ENCODE measurements around the gene VIT. TPM values are rescaled to one million over a fixed set of nuclear protein-coding genes. Genes with fewer than 3 reads are reported as not detected.
A peak's percentile ranks its signal among the peaks of the same experiment; 100 is the strongest.

Gene VIT
- total RNA-seq, 1 experiment from 2014 or later: not detected

GRCh38 chr2:36780231-36780839 lies 83.8 kb downstream of the VIT start:
- no peaks in the 10 kb centered on the region for H3K36me3 ChIP-seq (ENCODE audit: insufficient read depth, low read length)
- H2AFZ ChIP-seq (ENCODE audit: low read length): no peak overlapping the region
- no peaks in the 10 kb centered on the region for H3K27me3 ChIP-seq (ENCODE audit: low read length)
- DNase-seq: peak; percentile 79
- no peaks in the 10 kb centered on the region for H3K79me2 ChIP-seq (ENCODE audit: low read length)
- no peak overlapping the region for H3K4me3 ChIP-seq (ENCODE audit: low read length)
- peaks cover 6% of the 10 kb centered on the region for H3K4me1 ChIP-seq (ENCODE audit: low read length)
- H3K27ac ChIP-seq (ENCODE audit: low read length): no peak overlapping the region
- no peaks in the 10 kb centered on the region for H3K9me2 ChIP-seq (replicated peaks; ENCODE audit: insufficient read depth, low read length)
- no peak overlapping the region for H3K9ac ChIP-seq (ENCODE audit: low read length)
- no peak overlapping the region for H3K4me2 ChIP-seq (ENCODE audit: low read depth, low read length, poor library complexity, severe bottlenecking)
- no peaks in the 10 kb centered on the region for H4K20me1 ChIP-seq (ENCODE audit: insufficient read depth, low read depth, low read length)
- H3K9me3 ChIP-seq (ENCODE audit: low read length): no peaks in the 10 kb centered on the region

- no peak overlapping the region for H3K4me3 ChIP-seq (ENCODE audit: low read length)
- H3K4me2 ChIP-seq (ENCODE audit: low read depth, low read length, poor library complexity, severe bottlenecking): no peak overlapping the region
- no peaks in the 10 kb centered on the region for H4K20me1 ChIP-seq (ENCODE audit: insufficient read depth, low read depth, low read length)
- H3K9me2 ChIP-seq (replicated peaks; ENCODE audit: insufficient read depth, low read length): no peaks in the 10 kb centered on the region
- 0 out of 2 replicates have a peak, but pooled peaks cover 3% of the 10 kb centered on the region for H3K4me1 ChIP-seq (ENCODE audit: low read length)
- no peaks in the 10 kb centered on the region for H3K36me3 ChIP-seq (ENCODE audit: insufficient read depth, low read length)
- H3K27ac ChIP-seq (ENCODE audit: low read length): no peak overlapping the region
- H2AFZ ChIP-seq (ENCODE audit: low read length): no peak overlapping the region
- H3K79me2 ChIP-seq (ENCODE audit: low read length): no peaks in the 10 kb centered on the region
- no peaks in the 10 kb centered on the region for H3K27me3 ChIP-seq (ENCODE audit: low read length)
- no peaks in the 10 kb centered on the region for H3K9me3 ChIP-seq (ENCODE audit: low read length)
- no peak for DNase-seq
- H3K9ac ChIP-seq (ENCODE audit: low read length): no peak overlapping the region
These were observed 85.6 kb downstream of the VIT start for GRCh38 chr2:36781907-36782720.

- Histone ChIP-seq H3K9me2 (replicated peaks; ENCODE audit: insufficient read depth, low read length) (no peaks in the 10 kb centered on the region), H4K20me1 (ENCODE audit: insufficient read depth, low read depth, low read length) (no peaks in the 10 kb centered on the region), H3K36me3 (ENCODE audit: insufficient read depth, low read length) (no peaks in the 10 kb centered on the region), H3K4me1 (ENCODE audit: low read length) (0 out of 2 replicates have a peak, but pooled peaks cover 3% of the 10 kb centered on the region), H3K9ac (ENCODE audit: low read length) (no peak overlapping the region), H3K9me3 (ENCODE audit: low read length) (no peaks in the 10 kb centered on the region), H3K27ac (ENCODE audit: low read length) (no peak overlapping the region), H3K4me2 (ENCODE audit: low read depth, low read length, poor library complexity, severe bottlenecking) (no peak overlapping the region), H3K79me2 (ENCODE audit: low read length) (no peaks in the 10 kb centered on the region), H2AFZ (ENCODE audit: low read length) (no peak overlapping the region), H3K27me3 (ENCODE audit: low read length) (no peaks in the 10 kb centered on the region), H3K4me3 (ENCODE audit: low read length) (no peak overlapping the region)
- DNase-seq: no peak
These were observed 86.7 kb downstream of the VIT start for GRCh38 chr2:36783246-36783645.

GRCh38 chr2:36785179-36785795 lies 88.8 kb downstream of the VIT start:
- no peak overlapping the region for H3K4me2 ChIP-seq (ENCODE audit: low read depth, low read length, poor library complexity, severe bottlenecking)
- no peaks in the 10 kb centered on the region for H3K36me3 ChIP-seq (ENCODE audit: insufficient read depth, low read length)
- no peaks in the 10 kb centered on the region for H4K20me1 ChIP-seq (ENCODE audit: insufficient read depth, low read depth, low read length)
- 0 out of 2 replicates have a peak, but pooled peaks cover 2% of the 10 kb centered on the region for H3K4me1 ChIP-seq (ENCODE audit: low read length)
- H3K27me3 ChIP-seq (ENCODE audit: low read length): no peaks in the 10 kb centered on the region
- DNase-seq: peak; percentile 86
- H3K9me2 ChIP-seq (replicated peaks; ENCODE audit: insufficient read depth, low read length): no peaks in the 10 kb centered on the region
- H3K9me3 ChIP-seq (ENCODE audit: low read length): no peaks in the 10 kb centered on the region
- no peak overlapping the region for H3K9ac ChIP-seq (ENCODE audit: low read length)
- no peak overlapping the region for H3K27ac ChIP-seq (ENCODE audit: low read length)
- H3K4me3 ChIP-seq (ENCODE audit: low read length): no peak overlapping the region
- no peaks in the 10 kb centered on the region for H3K79me2 ChIP-seq (ENCODE audit: low read length)
- no peak overlapping the region for H2AFZ ChIP-seq (ENCODE audit: low read length)

- H3K4me3 ChIP-seq (ENCODE audit: low read length): no peak overlapping the region
- H3K4me2 ChIP-seq (ENCODE audit: low read depth, low read length, poor library complexity, severe bottlenecking): no peak overlapping the region
These were observed 92.8 kb downstream of the VIT start for GRCh38 chr2:36789181-36789804.

DNA sequence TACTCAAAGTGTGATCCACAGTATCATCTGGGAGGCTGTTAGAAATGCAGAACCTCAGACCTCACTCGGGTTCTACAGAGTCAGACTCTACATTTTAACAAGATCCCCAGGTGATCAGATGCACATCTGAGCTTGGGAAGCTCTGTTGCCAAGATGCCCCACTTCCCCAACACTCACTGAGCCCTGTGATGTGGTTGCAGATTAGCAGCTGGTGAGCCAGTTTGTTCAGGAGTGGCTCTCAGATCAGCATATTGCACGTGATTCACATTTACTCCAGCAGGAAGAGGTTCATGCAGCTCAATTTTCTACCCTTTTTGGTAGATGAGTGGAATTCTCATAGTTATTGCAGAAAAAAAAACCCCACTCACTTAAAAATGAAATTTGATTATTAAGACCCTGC lies 96.4 kb downstream of the VIT start:
- no peak overlapping the region for H3K4me3 ChIP-seq (ENCODE audit: low read length)
- no peaks in the 10 kb centered on the region for H3K27me3 ChIP-seq (ENCODE audit: low read length)
- no peak for DNase-seq
- H3K27ac ChIP-seq (ENCODE audit: low read length): no peak overlapping the region
- H2AFZ ChIP-seq (ENCODE audit: low read length): no peak overlapping the region
- H3K9me3 ChIP-seq (ENCODE audit: low read length): no peaks in the 10 kb centered on the region
- H4K20me1 ChIP-seq (ENCODE audit: insufficient read depth, low read depth, low read length): no peaks in the 10 kb centered on the region
- H3K4me1 ChIP-seq (ENCODE audit: low read length): no peaks in the 10 kb centered on the region
- H3K36me3 ChIP-seq (ENCODE audit: insufficient read depth, low read length): no peaks in the 10 kb centered on the region
- H3K79me2 ChIP-seq (ENCODE audit: low read length): no peaks in the 10 kb centered on the region
- no peak overlapping the region for H3K4me2 ChIP-seq (ENCODE audit: low read depth, low read length, poor library complexity, severe bottlenecking)
- H3K9me2 ChIP-seq (replicated peaks; ENCODE audit: insufficient read depth, low read length): no peaks in the 10 kb centered on the region
- no peak overlapping the region for H3K9ac ChIP-seq (ENCODE audit: low read length)

More at GRCh38 chr2:36789181-36789804, 92.8 kb downstream of the VIT start:
- Histone ChIP-seq H3K9ac (ENCODE audit: low read length) (no peak overlapping the region), H3K9me2 (replicated peaks; ENCODE audit: insufficient read depth, low read length) (no peaks in the 10 kb centered on the region), H3K27me3 (ENCODE audit: low read length) (no peaks in the 10 kb centered on the region), H2AFZ (ENCODE audit: low read length) (no peak overlapping the region), H3K4me1 (ENCODE audit: low read length) (no peaks in the 10 kb centered on the region), H3K79me2 (ENCODE audit: low read length) (no peaks in the 10 kb centered on the region), H3K27ac (ENCODE audit: low read length) (no peak overlapping the region), H3K36me3 (ENCODE audit: insufficient read depth, low read length) (no peaks in the 10 kb centered on the region), H3K9me3 (ENCODE audit: low read length) (no peaks in the 10 kb centered on the region), H4K20me1 (ENCODE audit: insufficient read depth, low read depth, low read length) (no peaks in the 10 kb centered on the region)
- no peak for DNase-seq

DNA sequence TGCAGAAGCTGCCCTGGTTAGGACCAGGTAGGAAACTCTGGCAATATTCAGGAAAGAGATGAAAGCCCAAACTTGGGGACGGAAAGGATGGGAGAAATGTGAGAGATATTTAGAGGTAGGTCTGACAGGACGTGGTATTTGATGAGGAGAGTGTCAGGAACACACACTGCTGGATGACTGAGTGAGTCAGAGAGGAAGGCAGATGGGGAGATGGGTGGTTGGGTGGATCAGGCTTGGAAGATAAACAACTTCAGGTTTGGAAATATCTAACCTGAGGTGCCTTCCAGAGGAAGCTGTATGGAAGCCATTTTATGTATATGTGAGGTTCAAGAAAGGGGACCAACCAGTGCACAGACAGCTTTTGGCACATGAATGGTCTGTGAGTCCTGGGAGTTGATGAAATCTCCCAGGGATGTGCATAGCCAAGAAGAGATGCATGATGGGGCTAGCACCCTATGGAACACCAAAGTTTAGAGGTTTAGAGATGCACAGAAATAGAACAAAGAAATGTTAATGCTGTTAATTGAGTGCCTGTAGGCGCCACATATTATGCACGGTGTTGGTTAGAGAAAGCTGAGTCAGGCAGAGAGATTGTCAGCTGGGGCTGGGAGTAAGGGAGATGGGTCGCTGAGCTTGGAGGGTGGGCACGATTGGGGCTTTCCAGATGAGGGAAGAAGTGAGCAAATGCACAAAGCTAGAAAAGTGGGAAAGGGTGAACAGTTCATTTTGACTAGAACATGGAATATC lies 101.0 kb downstream of the VIT start:
- no peak for DNase-seq
- H2AFZ ChIP-seq (ENCODE audit: low read length): no peak overlapping the region
- no peak overlapping the region for H3K4me3 ChIP-seq (ENCODE audit: low read length)
- H3K9me3 ChIP-seq (ENCODE audit: low read length): no peaks in the 10 kb centered on the region
- no peaks in the 10 kb centered on the region for H3K9me2 ChIP-seq (replicated peaks; ENCODE audit: insufficient read depth, low read length)
- H3K79me2 ChIP-seq (ENCODE audit: low read length): no peaks in the 10 kb centered on the region
- no peaks in the 10 kb centered on the region for H3K4me1 ChIP-seq (ENCODE audit: low read length)
- H3K9ac ChIP-seq (ENCODE audit: low read length): no peak overlapping the region
- H4K20me1 ChIP-seq (ENCODE audit: insufficient read depth, low read depth, low read length): no peaks in the 10 kb centered on the region
- no peak overlapping the region for H3K4me2 ChIP-seq (ENCODE audit: low read depth, low read length, poor library complexity, severe bottlenecking)
- H3K27ac ChIP-seq (ENCODE audit: low read length): no peak overlapping the region
- H3K27me3 ChIP-seq (ENCODE audit: low read length): no peaks in the 10 kb centered on the region
- H3K36me3 ChIP-seq (ENCODE audit: insufficient read depth, low read length): no peaks in the 10 kb centered on the region

Data from Karpas-422 (cell line).